Glomerular visceral epithelial cell (primary cell): ENCODE data around the gene FAP.

ENCODE experiments used
- DNase-seq: peaks from one replicate; pipeline ENCODE4 v3.0.0-alpha.2; 2016; ENCODE audit errors: extremely low spot score

FAP gene, protein sequence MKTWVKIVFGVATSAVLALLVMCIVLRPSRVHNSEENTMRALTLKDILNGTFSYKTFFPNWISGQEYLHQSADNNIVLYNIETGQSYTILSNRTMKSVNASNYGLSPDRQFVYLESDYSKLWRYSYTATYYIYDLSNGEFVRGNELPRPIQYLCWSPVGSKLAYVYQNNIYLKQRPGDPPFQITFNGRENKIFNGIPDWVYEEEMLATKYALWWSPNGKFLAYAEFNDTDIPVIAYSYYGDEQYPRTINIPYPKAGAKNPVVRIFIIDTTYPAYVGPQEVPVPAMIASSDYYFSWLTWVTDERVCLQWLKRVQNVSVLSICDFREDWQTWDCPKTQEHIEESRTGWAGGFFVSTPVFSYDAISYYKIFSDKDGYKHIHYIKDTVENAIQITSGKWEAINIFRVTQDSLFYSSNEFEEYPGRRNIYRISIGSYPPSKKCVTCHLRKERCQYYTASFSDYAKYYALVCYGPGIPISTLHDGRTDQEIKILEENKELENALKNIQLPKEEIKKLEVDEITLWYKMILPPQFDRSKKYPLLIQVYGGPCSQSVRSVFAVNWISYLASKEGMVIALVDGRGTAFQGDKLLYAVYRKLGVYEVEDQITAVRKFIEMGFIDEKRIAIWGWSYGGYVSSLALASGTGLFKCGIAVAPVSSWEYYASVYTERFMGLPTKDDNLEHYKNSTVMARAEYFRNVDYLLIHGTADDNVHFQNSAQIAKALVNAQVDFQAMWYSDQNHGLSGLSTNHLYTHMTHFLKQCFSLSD

DNA sequence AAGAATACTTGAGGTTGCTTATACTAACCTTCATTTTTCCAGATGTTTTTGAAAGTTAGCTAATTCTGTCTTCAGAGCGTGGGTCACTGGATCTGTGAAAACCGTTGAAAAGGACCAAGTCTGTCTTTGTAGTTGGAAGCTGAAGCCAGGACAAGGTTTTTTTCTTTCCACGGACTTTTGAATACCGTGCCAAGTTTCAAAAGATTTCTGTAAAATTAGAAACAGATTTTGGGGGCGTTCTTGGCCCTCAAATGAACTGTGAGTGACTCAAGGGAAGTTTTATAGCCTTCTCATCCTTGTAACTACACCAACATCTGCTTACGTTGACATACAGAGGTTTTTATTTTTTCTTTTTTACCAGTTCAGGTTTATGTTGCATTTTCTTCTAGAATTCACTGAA is at the start of gene FAP:
Gene FAP (minus strand): TSS at position 152 of the 400 bp plus-strand sequence. CDS start 118 bp downstream, at position 34.
- DNase-seq: no peak

DNA sequence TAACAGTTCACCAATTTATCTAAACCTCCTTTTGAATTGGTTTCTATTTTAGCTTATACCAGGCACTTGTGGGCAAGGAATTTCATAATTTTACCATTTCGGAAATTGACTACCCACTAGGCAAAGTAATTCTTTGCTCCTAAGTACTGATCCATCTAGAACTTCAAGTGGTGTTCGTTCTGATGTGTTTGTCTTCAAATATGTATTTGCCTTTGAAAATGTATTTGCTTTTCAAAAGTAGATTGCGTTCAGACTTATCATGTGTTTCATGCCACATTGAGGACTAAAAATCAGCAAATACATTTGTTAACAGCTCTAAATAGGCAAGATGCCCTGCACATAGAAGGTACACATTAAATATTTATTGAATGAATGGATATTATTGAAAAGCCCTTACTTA is 48.5 kb upstream of the FAP start:
- DNase-seq: no peak

DNA sequence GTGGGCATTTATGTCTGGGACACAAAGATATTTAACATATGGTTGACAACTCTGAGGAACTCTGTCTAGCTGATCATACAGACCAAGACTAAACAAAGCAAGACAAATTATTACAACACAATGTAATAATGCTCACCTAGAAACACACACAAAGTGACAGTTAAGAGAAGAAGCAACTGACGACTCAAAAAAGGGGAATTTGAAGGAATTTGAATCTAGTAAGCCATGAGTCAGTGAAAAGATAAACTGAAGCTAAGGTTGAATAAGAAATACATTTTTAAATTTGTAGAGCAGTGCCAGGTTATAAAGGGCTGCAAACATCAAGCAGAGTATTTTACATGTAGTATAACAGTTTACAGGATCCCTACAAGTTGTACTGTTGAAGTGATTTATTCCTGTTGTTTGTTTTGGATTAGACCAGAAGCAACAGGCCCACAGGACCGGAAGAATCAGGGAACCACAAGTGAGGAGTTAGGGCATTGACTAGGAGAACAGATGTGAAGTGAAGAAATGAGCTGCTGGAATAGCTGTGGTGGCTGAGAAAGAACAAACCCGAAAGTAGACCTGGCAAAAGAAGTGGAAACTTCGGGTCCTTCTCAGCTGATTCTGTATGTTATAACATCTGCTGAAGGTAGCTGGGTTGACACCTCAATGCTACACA is 39.6 kb upstream of the FAP start:
- no peak for DNase-seq

DNA sequence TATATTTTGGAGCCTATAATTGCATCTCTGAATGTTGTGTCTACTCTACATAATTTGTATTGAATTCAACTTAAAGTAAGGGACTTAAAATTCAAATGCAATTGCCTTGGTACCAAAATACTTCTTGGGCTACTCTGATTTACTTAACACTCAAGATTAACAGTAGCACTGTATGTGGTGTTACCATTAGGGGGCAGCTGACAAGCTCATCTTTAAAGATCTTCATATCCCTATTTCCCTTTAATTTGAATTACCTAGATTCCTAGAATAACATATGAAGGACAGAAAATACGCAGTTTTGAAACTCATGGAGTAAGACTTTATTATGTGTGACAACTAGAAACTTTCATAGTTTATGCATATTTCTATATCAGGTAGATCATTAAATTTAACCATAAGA is 37.4 kb upstream of the FAP start:
- DNase-seq: no peak

DNA sequence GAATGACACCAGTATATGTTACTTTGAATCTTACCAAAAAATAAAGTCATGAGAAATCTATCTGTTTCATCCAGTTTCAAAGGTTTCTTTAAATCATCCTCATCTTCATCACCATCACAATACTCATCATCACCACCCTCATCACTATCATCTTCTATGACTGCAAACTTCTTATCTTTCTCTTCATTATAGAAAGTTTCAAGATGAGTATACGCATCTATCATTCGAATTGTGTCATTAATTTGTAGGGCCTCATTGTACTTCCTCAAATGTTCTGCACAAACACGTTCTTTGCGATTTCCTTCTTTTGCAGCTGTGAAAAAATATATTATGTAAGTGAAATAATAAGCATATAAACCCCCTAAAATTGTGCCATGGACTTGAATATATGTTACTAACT is 34.1 kb upstream of the FAP start:
- no peak for DNase-seq

DNA sequence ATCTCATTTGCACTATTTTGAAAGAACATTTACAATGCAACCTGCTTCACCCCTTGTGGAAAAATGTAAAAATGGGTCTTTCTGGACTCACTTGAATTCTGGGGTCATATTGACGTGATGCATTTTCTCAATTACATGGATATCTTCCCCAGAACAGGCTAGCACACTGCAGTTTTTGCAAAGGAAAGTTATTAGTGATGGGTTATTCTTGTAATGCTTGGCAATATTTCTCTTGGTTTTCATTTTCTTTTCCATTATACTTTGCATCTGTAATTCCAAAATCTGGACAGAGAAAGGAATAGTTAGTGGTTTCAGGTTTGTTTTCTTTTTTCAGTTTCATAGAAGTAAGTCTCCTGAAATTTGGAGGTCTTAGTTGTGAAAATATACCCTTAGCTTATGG is 24.8 kb upstream of the FAP start:
- DNase-seq: no peak

DNA sequence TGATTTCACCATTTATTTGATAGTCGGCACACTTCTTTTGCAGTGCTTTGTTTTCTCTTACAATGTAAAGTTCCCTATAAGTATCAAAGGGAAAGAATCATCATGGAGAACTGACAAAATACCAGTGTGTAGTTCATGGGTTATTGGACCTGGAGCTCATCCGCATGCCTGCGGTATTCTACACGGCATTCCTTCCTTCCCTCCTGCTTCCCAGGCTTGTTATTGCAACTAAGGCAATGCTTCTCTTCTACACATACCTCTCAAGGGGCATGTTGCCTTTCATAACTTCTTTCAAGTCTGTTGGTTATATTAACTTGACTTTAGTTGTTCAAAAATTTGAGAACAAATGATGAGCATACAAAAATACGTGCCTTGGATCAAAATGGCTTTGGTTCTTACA is 24.3 kb upstream of the FAP start:
- DNase-seq: no peak

DNA sequence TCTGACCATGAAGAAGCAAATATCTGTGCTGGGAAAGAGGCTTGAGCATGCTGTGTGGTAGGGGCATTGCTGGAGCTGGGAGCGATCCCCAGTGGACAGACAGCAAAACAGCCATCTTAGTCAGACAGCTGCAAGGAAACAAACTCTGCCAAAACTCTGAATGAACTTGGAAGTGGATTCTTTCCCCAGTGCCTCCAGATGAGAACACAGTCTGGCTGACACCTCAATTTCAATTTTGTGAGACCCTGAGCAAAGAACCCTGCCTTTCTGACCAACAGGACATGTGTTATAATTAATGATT is 23.2 kb upstream of the FAP start:
- DNase-seq: no peak

DNA sequence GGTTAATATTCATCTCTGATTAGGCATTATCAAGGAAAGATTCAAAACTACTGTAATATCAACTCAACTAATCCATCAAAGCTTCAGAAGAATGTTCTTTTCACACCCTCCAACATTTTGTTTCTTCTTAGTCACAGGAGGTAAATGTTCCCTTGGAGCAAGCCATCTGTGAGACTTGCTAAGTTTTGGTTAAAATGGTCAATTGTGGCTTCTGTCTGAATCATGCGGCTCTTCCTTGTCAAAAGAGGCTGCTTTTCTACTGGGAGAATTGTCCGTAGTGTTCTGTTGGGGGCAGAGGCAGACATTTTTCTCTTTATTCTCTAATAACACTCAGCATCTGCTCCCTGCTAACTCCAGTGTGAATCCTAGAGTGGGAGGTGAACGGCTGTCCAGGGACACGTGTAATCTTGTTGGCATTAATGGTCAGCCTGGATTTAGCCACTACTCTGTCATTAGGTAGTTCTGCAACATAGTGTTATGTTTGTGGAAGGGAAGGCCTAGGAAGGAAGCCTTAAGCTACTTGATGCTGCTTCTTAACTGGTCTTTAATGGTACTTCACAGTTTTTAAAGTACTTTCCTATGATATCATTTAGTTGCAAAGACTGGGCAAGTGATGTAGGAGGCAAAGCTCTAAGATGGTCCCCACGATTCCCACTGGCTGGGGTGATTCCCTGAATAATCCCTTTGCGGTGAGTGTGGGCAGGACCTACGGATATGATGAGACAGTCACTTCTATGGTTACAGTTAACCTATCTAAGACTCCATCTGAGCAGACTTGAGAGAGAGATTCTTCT is 22.6 kb upstream of the FAP start:
- DNase-seq: no peak

DNA sequence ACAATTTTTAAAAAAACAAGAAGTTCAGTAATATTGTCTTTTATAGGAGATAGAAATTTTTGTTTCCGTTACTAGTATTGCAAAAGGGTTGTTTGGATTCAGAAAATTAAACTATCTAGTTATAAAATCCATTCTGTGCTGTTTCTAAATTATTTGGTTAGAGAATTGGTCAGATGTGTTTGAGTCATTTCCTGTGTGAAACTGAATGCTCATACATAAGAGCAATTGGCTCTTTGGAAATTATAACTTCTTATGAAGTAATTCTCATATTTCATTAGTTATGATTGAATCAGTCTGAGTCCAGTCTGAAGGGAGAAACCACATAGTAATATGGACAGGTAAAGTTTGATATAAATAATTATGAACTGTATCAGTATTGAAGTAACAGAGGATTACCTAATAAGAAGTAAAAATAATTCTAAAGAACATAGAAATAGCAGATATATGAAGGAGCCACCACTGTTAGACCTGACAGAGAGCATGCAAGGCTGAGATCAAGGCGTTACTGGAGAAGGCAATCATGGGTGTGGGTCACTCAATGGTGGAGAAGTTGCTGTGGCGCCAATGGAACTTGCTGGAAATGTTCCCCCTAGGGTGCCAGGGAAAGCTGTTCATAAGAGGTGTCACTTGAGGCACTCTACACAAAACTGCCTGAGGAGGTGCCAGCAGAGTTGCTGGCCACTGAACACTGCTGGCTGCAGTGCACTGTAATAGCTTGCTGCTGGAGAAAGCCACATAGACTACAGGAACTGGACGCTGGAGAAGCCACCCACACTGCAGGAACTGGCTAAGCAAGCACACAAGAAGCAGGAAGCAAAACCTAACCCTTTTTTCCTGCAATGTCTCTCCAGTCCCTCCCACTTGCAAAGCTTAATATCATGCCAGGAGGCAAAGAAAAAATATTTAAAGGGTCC is 18.0 kb upstream of the FAP start:
- peak; percentile 34 for DNase-seq

DNA sequence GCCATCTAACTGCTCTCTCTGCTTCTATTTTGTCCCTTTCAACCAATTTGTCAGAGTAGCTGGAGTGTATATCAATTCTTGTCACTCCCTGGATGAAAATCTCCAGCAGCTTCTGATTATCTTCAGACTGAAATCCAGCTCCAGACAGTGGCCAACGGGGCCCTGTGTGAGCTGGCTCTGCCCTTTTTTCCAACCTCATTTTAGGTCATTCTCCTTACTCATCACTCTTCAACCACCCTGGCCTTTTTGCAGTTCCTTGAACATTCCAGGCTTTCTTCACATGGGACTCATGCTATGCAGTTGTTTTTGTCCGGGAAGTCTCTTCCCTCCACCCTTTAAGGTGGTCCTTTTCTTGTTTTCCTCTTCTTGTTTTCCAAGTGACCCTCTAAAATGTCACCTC is 15.4 kb upstream of the FAP start:
- no peak for DNase-seq

DNA sequence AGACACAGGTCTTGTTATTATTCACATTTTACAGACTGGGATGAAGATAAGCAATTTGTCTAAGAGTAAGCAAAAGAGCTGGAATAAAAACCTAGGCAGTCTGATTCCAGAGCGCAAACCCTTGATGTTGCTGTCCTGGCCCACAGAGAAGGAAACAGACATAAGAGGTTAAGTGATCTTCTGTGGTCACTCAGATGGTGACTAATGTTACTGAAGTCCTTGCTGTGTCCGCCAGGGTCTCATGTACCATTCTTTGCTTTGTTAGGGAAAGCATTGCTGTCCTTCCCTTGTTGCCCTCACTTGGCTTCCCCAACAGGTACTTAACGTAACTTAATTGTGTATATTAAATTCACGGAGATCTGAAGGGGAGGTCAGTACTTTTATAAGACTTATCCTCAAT is 14.9 kb upstream of the FAP start:
- no peak for DNase-seq

DNA sequence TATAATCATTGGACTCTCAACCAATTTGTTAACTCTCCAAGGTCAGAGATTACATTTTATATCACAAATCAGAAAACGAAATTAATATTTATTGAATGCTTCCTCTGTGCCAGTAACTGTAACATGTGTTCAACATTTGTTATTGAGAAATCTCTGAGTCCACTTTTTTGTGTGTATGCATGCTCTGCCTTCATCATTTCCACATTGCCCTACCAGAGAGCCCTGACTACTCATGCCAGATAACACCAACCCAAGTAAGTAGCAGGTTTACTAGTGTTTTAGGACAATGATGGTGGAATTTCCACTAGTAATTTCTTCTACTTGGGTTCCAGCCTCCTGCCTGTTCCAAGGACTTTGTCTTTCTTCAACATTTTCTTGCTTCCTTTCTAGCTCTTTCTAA is 14.2 kb upstream of the FAP start:
- DNase-seq: no peak

DNA sequence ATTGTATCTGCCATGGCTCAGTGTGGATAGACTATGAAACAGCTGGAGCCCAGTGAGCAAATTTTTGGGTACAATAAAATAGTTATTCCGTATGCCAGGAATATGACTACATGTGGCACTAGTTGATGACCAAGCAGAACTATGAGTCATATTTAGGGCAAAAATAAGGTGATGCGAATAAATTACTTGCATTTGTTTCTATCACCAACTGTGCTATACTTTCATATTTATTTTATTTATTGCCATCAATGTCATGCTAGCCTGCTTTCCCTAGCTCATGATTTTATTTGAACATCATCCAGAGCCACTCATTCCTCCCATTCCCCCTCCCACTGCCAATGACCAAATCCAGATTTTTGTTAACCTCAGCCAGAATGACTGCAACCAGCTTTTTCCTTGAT is 13.3 kb upstream of the FAP start:
- DNase-seq: no peak

DNA sequence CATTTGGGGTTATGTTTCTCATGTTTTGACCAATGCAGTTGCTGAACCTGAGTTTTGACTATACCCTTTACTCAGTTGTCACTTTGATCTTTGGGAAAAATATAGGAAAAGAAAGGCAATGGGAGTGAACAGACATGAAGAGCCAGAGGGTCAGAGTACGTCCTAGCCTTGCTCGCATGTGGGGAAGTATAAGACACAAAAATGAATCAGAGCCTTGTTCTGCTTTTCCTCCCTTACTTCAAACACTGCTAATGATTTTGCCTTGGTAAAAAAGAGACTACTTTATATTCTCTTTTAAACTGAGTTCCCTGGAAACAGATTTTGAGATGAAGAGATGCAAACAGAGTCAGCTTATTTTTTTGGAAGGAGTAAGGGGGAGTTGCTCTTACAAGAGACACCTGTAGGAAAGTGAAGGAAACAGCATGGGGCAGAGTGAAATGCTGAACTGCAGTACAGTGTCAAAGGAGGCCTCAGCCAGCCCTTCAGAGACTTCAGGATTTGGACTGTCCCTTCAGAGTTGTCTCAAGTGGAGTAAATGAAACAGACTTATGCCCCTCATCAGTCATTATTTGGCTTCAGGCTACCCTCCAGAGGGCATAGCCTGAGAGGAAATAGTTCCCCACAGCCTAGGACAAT is 11.1 kb upstream of the FAP start:
- no peak for DNase-seq

DNA sequence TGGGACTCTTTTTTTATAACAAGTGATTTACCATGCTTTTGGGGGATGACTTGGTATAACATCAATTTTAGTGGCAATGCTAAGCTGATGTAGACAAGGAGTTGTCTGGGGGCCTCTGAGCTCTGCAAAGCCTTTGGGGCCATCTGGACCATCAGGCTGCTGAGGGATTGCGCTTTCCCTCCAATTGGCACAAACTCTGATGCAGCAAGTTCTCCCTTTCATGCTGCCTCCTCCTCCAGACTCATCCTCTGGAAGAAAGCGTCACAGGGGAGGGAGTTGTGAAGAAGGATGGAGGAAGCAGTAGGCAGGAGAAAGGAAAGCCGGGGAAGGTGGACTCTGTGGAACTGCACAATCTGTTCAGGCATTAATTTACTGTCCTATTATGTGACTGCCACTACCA is 10.2 kb upstream of the FAP start:
- no peak for DNase-seq

DNA sequence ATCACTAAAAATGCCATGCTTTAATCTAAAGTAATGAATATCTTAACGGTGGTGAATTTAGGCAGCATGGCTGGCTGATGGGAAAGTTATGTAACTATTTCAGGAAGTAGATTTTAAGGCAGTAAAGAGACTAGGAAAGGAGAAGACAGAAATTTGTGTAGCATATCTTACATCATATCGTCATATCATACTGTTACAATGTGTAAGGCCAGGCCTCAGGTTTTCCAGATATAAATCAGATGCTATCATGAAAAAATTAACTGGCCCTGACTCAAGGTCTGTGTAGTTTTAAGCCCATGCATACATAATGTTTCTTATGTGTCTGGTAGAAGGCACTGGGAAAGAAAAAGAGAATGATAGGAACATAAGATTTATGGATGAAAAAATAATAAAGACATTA is 8.9 kb upstream of the FAP start:
- no peak for DNase-seq

DNA sequence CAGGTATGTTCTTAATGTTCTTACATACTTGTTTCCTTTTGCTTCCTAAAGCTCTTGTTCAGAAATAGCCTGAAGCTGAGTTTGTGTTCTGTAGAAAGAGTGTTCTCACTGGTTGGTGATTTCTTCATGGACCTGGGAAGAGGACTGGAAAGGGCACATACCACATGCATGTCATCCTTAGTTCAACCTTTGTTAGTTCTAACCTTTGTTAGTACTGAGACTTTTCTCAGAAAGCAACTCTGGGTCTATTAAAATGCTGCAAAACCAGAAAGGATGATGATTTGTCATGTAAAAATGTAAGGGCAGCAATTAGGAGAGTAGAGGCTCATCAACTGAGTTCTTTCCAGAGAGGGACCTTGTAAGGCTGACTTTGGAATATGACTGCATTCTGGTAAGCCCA is 2.5 kb upstream of the FAP start:
- DNase-seq: no peak

DNA sequence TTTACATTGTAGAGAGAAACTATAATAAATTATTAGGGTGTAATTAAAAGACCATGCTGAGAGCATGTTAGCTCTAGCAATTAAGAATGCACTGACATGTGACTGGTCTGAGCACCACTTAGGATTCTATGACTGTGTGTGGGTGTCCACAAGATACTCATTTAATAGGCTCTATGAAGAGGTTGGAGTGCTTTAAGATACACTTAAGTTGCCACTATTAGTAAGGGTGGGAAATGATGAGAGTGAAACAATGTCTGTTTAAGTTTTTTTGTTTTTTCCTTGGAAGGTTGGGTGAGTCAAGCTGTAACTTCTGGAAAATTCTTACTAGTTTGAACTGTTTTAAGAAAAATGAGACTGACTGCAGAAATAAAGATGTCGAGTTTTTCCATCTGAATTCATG is 1.8 kb upstream of the FAP start:
- DNase-seq: no peak

DNA sequence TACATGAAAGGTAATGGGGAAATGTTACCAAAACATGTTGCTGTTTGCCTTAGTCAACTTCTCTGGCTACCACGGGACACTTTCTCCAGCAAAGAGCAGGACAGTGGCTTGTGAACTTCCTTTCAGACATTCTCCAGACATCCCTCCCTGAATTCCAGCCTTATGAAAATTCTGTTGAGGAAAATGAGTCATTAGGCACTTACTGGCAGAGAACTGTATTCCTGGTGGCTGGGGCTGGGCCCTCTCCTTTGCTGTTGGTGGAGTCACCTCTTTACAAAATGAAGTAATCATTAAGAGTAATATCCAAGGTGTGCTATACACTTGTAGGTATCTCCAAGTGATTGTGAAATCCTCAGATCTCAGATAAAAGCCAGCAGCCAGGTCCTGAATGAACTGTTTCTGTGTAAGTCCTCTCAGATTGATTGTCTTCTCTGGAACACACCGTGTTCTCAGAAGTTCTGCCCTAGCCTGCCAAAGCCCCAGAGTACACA is 1.3 kb upstream of the FAP start:
- peak; percentile 76 for DNase-seq

DNA sequence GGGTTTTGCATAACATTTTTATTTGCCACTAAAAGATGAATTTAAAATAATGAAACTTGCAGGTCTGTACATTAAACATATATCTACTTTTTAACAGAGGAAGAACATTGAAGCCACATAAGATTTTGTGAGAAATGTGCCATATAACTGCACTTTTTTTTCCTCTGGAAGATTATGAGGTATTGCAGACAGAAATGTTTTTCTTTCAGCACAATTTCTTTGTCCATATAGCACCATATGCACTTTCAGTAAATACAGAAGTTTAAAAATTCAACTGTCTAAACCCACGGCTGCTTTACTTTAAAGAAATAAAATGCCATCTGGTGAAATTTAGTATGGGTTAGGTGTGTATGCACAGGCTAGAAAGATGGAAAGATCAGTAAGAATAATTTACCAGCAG is 470 bp upstream of the FAP start:
- DNase-seq: no peak
